ENCODE measurements around the gene OR14I1.

Gene OR14I1

DNA sequence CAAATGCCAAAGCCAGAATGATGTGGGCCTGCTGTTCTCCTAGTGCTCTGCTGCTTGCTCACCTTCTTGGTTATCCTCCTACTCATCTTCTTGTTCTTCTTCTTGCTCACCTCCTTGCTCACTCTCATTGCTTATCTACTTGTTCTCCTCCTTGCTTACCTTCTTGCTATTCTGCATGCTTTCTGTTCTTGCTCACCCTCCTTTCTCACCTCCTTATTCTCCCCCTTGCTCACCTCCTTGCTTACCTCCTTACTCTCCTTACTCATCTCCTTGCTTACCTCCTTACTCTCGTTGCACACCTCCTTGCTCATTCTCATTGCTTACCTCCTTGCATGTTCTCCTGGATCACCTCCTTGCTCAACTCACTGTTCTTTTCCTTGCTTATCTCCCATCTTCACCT lies at the start of gene OR14I1:
Gene OR14I1 (minus strand): TSS at position 53 of the 400 bp plus-strand sequence.
- DNase-seq (ENCODE audit: extremely low read depth in 1 of 2, low read depth in 1 of 2) = no peak

DNA sequence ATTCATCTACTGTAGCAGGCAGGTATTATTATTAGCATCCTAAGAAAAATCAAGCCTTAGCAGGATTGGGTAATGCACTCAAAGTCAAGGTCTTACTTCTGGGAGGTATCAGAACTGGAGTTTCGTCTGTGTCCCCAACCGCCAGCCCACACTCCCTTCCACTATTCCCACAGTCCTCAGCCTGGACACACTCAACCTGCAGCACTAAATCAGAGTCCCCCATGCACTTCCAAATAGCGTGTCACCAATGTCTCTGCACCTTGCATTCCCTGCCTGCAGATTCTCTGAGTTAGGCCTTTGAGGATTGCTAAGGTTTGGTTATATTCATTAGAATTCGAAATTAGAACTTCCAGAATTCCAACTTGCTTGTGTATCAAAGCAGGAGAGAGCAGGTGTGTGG lies 49.1 kb upstream of the OR14I1 start:
- DNase-seq (ENCODE audit: extremely low read depth in 1 of 2, low read depth in 1 of 2) = no peak

DNA sequence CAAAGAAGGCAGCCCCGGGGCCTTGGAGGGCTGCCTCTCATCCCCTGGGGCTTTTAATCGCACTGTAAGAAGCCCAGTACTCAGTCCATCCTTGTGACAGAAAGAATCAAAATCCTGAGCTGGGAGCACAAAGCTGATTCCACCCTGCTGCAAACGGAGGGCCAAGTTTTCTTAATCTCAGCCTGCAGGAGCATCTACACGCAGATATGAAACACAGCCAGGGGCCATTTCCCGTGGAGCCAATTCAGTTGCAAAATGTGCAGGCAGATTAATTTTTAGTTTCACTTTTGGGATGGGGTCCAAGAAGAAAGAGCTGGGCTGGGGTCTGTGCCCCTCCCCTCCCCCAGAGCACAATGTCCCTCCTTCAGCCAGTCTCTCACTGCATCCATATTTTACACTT lies 48.6 kb upstream of the OR14I1 start:
- DNase-seq (ENCODE audit: extremely low read depth in 1 of 2, low read depth in 1 of 2) = no peak

DNA sequence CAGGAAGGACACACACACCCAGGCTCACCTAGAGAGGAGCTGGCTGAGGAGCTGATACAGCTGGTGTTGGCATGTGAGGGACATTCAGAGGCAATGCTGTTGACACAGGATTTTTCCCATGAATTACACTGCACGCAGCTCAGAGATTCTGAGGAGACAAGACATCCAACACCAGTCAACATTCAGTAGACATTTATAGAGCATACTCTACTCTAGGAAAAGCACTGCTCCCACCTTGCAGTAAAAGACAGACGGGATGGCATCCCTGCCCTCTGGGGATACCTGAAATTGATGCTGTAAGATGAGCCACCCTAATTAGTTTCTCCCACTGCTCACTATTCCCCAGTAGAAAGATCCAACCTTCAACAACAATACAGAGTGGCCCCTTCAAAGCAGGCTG lies 47.9 kb upstream of the OR14I1 start:
- no peak for DNase-seq (ENCODE audit: extremely low read depth in 1 of 2, low read depth in 1 of 2)

DNA sequence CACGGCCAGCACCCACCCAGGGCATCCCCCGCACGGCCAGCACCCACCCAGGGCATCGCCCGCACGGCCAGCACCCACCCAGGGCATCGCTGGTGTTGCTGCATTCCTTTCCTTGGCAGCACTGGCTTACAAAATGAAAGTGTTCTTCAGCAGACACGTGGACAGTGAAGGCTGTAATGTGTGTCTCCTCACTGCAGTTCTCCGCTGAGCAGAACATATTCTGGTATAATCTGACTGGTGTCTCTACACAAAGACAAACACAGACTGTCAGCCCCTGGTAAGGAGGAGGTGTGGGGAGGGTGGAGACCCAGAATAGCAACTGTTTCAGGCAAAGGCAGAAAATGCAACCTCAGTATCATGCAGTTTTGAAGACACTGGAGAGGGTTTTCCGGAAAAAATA lies 45.6 kb upstream of the OR14I1 start:
- DNase-seq (ENCODE audit: extremely low read depth in 1 of 2, low read depth in 1 of 2) = no peak

DNA sequence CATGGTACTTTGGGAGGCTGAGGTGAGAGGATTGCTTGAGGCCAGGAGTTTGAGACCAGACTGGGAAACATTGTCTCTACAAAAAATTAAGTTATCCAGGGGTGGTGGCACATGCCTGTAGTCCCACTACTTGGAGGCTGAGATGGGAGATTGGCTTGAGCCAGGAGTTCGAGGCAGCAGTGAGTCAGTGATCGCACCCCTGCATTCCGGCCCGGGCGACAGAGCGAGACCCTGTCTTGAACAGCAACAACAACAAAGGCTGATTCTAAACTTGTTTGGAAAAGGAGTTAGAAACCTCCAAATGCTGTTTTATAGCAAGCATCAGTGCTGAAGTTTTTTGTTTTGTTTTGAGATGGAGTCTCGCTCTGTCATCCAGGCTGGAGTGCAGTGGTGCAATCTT lies 38.3 kb upstream of the OR14I1 start:
- DNase-seq (ENCODE audit: extremely low read depth in 1 of 2, low read depth in 1 of 2) = no peak

DNA sequence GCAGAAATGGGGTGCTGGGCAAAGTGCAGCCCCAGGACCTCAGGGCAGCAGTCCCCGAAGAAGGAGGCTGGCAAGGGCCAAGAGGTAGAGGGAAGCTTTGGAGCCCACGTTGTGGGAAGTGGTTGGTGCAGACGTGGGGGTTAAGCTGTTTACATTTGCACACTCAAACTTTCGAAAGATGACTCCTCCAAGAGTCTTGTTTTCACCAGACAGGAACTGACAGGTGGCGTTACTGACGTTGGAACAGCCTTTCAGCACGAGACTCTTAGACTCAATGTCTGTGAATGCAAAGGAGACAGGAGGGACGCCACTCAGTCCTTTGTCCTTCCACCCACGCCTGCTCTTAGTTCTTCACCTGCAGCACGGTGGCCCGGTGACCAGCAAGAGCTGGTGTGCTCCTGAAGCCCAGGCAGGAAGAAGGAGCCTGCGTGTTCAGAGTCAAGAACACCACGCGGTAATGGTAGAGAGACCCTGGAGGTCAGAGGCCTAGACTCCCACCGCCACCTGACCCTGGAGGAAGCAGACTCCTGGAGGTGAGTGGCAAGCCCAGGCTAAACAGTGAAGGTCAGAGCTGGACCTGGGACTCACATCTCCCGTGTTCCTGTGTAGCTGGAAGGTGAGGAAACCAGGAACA lies 37.1 kb upstream of the OR14I1 start:
- DNase-seq (ENCODE audit: extremely low read depth in 1 of 2, low read depth in 1 of 2) = no peak

DNA sequence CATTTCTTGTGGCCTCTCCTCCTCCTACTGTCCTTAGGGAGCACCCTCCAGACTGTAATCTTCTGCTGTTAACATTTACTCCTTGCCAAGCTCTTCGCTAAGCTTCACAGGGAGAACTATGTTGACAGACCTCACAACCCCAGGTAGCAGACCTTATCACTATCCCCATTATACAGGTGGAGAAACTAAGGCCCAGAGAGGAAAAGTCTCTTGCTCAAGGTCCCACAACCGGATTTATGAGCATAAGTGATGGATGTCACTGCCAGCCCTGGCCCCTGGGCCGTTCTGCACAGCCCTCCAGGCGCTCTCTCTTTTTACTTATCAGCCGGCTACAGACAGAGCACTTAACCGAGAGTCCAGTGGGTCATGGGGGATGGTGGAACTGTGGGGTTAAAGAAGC lies 34.9 kb upstream of the OR14I1 start:
- DNase-seq (ENCODE audit: extremely low read depth in 1 of 2, low read depth in 1 of 2) = no peak

DNA sequence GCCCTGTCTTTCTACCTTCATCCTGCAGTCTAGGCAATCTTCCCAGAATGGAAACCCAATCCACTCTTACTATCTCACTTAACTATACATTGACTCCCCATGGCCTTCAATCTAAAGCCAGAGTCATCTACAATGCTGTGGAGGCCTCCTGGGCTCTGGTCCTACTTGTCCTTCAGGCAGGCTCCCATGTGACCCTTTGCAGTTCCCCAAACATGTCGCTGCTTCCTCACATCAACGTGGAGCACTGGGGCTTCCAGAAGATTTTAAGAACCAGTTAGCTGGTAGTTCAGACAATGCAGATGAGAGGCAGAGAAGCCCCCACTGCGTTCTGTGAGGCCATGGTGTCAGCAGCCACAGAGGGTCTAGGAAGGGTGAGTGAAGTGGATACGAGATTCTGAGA lies 34.4 kb upstream of the OR14I1 start:
- no peak for DNase-seq (ENCODE audit: extremely low read depth in 1 of 2, low read depth in 1 of 2)

DNA sequence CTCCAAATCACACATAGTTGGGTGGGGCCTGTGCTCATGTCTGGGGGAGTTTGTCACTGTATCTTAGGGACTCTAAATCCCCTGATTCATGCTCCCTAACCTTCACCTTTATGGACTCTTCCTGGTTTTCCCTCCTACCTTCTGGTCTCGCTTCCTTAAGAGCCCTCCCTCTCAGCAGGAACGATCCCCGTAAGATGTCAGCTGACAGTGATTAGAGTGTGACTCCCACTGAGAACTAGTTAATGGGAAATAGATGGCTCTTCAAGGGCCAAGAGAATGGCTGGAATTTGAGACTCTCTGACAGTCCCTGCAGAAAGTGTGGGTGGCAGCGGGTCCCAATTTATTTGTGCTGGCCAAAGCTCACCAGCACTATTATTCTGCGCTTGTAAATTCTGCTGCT lies 31.0 kb upstream of the OR14I1 start:
- no peak for DNase-seq (ENCODE audit: extremely low read depth in 1 of 2, low read depth in 1 of 2)

DNA sequence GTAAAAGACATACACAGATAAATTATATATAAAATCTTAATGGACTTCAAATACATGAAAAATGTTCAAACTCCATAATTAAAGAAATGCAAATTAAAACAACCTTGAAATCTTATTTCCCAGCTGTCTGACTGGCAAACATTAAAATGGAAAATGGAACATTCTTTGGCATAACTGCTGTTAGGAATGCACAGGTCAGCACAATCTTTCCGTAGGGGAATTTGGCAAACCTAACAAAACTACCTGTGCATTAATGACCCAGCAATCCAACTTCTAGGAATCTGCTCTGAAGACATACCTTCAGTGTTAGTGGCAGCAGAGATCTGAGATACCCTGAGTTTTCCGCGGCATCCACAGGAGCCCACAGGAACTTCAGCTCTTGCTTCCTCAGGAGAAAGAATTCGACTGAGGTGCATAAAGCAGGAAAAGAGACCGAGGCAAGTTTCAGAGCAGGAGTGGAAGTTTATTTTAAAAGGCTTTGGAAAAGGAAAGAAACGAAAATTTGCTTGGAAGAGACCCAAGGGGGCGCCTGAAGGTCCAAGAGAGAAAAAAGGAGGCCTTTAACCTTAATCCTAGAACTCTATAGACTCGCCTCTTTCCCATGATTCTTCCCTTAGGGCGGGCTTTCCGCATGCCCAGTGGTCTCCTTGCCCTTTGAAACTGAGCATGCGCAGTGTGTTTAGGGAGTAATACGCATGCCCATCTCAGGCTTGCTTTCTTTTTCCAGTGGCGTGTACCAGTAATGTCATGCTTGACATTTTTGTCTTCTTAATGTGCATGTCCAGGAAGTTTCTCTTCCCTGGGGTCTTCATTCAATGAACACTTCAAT lies 28.2 kb upstream of the OR14I1 start:
- DNase-seq (ENCODE audit: extremely low read depth in 1 of 2, low read depth in 1 of 2) = no peak

DNA sequence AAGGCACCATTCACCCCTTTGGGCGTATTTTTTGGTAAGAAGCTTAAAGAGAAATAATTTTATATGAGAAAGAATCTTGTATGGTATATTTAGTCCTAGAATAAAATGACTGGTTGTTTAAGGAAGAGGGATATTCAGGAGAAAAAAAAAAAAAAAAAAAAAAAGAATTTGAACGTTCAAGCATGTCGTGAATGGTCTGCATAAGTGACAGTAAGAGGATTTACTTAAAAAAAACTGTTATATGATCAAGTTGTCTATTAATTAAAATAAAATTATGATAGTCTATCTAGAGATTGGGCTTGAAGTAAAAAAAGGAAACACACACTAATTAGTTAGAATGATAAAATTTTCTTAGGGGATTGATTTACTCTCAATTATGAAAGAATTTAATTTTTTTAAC lies 11.7 kb upstream of the OR14I1 start:
- DNase-seq (ENCODE audit: extremely low read depth in 1 of 2, low read depth in 1 of 2) = no peak

DNA sequence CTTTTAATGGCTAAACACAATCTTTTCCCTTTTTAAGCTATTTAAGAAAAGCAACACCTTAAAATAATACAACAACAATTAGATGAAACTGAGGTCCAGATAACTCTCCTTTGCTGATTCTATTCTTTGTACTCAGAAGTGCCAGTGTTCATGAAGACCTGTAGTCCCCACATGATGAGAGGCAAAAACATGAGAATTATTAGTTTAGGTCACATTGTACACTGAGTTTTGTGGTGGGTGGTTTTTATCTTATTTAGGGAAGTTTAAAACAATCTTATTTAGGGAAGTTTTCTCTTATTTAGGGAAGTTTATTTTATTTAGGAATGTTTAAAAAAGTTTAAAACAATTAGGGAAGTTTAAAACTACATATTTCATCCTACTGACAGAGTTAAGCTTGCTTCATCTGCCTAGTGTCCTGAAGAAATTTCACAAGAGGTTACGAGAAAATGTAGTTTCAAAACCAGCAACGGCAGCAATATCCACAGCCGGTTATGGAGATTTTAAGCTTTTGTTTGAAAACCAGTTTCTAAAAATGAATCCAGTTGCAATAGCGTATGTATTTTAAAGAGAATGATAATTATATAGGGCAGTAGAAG lies 7.8 kb upstream of the OR14I1 start:
- DNase-seq (ENCODE audit: extremely low read depth in 1 of 2, low read depth in 1 of 2) = no peak

DNA sequence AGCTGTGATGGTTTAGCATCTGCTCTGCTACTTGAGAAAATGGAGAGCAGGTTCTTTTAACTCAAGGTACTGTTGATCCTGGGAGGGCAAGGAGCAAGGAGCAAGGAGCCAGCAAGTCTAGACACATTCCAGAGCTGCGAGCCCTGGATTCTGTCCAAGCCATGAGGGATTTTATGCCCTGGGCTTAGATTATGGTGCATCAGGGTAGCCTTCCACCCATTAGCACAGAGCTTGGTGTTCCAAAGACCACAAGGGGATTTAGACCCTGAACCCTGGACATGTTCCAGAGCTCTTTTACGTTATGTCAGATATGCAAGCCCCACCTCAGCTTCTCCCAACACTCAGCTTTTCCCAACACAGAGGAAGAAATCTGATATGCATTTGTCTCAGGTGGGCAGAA lies 2.0 kb upstream of the OR14I1 start:
- DNase-seq (ENCODE audit: extremely low read depth in 1 of 2, low read depth in 1 of 2) = no peak

DNA sequence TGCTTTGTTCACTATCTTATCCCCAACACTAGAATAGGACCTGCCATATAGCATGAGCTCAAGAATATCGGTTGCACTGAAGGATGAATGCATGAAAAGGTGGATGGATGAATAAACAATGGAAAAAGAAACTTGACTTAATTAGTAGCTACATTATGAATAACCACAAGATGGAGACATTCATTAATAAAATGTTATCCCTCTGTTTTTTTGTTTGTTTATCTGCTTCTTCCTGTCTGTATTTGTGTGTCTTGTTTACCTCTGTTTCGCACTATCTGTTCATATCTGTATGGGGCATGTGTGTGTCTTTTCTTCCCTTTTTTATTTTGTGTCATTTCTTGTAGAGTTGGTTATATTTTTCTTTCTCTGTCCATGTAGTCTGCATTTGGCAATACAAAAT lies 1.1 kb upstream of the OR14I1 start:
- DNase-seq (ENCODE audit: extremely low read depth in 1 of 2, low read depth in 1 of 2) = no peak

DNA sequence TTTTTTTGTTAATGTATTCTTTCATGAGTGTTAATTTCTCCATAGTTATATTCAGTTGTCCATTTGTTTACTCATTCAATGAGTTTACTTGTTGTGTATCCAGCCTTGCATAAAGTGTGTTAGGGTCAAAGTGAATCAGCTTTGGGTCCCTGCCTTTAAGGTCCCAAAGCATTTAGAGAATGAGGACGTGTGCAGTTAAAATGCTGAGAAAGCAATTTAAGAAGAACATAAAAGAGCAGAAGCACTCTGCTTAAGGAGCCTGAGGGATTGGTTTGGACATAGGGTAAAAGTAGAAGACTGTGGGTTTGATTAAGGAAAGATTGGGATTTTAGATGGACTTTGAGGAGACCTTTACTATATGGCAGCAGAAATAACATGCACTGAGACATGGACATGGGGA lies 3.5 kb downstream of the OR14I1 start:
- DNase-seq (ENCODE audit: extremely low read depth in 1 of 2, low read depth in 1 of 2) = no peak

DNA sequence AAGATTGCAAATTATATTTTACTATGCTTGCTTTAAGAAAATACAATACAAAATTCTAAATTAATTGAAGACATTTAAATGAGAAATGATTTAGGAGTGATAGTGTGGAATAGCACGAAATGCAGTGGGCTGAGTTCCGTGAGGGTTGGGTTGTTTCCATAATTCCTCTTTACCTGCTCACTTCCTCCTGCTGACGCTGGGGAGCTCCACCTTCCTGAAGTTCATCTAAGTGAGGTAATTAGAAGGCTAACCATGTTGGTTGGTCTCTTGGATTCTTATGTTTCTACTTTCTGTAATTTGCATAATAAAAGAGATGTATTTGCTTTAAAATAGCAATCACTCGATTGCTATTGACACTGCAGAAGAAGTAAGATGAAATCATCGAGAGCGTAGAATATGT lies 4.7 kb downstream of the OR14I1 start:
- DNase-seq (ENCODE audit: extremely low read depth in 1 of 2, low read depth in 1 of 2) = no peak

DNA sequence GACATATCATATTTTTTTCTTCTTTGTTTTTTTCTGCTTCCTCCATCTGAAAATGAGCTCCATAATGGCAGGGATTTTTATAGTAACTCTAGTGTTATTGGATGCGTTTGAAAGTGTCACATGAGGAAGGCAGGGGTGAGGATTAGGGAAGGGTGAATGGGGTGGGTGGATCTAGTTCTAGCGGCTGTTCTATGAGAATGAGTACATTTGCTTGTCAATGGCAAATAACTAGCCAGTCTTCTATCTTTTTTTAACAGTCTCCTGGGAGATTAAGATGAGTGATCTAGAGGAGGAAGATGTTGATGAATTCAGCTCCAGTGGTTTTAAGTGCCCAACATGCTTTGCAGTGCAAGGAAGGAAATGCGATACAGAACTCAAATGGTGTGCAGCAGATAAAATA lies 5.8 kb downstream of the OR14I1 start:
- no peak for DNase-seq (ENCODE audit: extremely low read depth in 1 of 2, low read depth in 1 of 2)

DNA sequence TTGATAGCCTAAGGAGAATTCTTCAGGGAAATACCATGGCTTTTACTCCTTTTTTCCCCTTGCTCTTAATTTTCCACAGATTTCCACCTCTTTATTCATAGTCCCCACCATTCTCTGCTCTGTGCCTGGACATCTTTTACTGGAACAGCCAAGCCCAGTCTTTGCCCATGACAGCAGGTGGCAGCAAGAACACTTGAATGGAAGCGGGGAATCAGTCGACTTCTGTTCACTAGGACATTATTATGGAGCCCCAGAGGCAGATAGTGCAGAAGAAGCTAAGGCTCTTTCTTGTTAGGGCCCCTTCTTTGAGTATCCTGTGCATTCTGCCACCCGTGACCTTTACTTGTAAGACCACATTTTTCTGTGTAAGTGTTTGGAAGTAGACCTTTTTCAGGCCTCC lies 6.3 kb downstream of the OR14I1 start:
- no peak for DNase-seq (ENCODE audit: extremely low read depth in 1 of 2, low read depth in 1 of 2)

DNA sequence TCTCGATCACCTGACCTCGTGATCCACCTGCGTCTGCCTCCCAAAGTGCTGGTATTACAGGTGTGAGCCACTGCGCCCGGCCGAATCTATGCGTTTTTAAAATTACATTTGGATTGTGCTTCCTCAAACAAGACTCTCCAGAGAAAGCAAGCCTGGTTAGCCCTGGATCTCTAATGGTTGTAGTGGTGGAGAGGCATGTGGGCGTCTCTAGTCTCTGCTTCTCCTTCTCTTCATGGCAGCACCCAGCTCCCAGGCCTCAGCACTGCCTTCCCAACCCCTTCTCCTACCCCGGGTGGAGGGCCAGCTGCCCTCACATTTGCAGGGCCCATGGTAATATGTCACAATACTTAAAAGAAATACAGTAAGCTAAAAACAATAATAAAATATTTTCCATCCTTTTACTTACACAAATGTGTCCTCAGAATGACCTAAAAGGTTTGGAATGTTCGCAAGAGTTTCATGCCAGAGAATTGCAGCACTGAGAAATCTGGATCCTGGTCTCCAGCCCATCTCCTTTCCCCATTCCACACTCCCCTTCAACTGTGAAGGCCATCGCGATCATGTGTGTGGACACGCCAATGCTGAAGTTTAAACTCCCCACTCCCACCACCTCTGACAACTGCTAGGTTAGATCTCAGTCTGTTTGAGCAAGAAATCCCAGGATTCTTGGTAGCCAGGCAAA lies 7.0 kb downstream of the OR14I1 start:
- no peak for DNase-seq (ENCODE audit: extremely low read depth in 1 of 2, low read depth in 1 of 2)

DNA sequence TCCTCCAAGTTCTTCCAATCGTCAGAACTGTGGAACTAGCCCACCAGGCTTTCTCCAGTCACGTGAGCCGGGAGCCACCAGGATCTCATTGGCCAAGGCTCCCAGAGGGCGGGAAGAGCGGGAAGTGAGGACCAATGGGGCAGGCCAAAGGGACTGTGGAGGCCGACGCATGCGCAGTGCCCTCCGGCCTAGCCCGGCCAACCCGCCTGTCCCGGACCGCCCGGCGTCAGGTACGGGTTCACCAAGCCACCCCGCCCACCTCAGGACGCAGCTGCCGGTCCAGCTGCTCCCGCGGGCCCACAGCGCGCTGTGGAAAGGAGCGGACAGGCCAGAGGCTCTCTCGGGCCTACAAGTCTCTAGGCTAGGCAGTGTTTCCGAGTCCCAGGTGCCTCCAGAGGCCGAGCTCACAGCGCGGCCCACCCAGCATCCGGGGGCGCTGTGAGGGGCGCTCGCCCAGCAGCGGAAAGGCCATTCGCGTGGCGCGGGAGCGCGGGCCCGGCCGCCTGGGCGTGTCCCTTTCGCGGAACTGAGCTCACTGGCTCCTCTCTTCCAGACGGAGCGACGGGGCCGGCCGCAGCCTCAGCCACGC lies 10.9 kb downstream of the OR14I1 start:
- DNase-seq (ENCODE audit: extremely low read depth in 1 of 2, low read depth in 1 of 2) = no peak
